ENCODE data around the gene ZNF546.

- TF ChIP-seq ZNF274 (IDR thresholded peaks at IDR 0.05; ENCODE audit: low read depth, low read length) (no peak), SUZ12 (IDR thresholded peaks at IDR 0.05; ENCODE audit: extremely low read depth, insufficient read depth, insufficient read length) (no peak)
Observed at GRCh38 chr19:39996811-39997637, at the start of gene ZNF546.
